Skeletal muscle satellite cell (primary cell): ENCODE data around the gene OR7A5. TPM values are rescaled to one million over a fixed set of nuclear protein-coding genes. Genes with fewer than 3 reads are reported as not detected.

ENCODE experiments used
- H3K27me3 ChIP-seq: 2 replicates; pipeline ENCODE4 v1.7.0; 2013; ENCODE audit warnings: low read length; ENCODE audit not compliant: control insufficient read depth, insufficient read depth
- H3K36me3 ChIP-seq: 2 replicates; pipeline ENCODE4 v1.7.0; 2013; ENCODE audit warnings: mild to moderate bottlenecking, control low read depth, low read length; ENCODE audit not compliant: insufficient read depth
- H3K4me1 ChIP-seq: 2 replicates; pipeline ENCODE4 v1.7.0; 2013; ENCODE audit warnings: low read length; ENCODE audit not compliant: control insufficient read depth, insufficient read depth
- H3K4me2 ChIP-seq: 2 replicates; pipeline ENCODE4 v1.7.0; 2013; ENCODE audit warnings: mild to moderate bottlenecking, low read length
- H3K4me3 ChIP-seq: 2 replicates; pipeline ENCODE4 v1.7.0; 2013; ENCODE audit warnings: low read length
- H3K9ac ChIP-seq: 2 replicates; pipeline ENCODE4 v1.7.0; 2013; ENCODE audit warnings: mild to moderate bottlenecking, low read depth, low read length, moderate library complexity
- H3K9me3 ChIP-seq: replicated peaks from 2 replicates; pipeline ENCODE4 v1.7.0; 2013; ENCODE audit warnings: mild to moderate bottlenecking, control low read depth, low read length
- total RNA-seq: library from RNA; depleted of rRNA; stranded (reverse); fragments of >200 nt; gene quantifications from 2 replicates; pipeline ENCODE4 v1.2.3, GENCODE V29; 2012; rRNA removed

OR7A5 gene
- total RNA-seq, result not detected in 2 replicates

GRCh38 chr19:14835011-14835410, at the start of gene OR7A5, which contains the start of gene OR7C1:
Gene OR7A5, minus strand, starts transcription at chr19:14835185. Its CDS starts 6,944 bp downstream, at chr19:14828241.
Gene OR7C1, minus strand, starts transcription at chr19:14835185. Its CDS starts 35,049 bp downstream, at chr19:14800136.
- H3K9ac ChIP-seq, result no peak within 1 kb of the TSS
- no peak within 1 kb of the TSS for H3K4me3 ChIP-seq
- no peaks in the 10 kb centered on the region for H3K27me3 ChIP-seq
- no peaks in the 10 kb centered on the region for H3K4me1 ChIP-seq
- H3K9me3 ChIP-seq, result no peaks in the 10 kb centered on the region
- H3K4me2 ChIP-seq, result peak within 1 kb of the TSS; percentile 16
- no peaks in the 10 kb centered on the region for H3K36me3 ChIP-seq

GRCh38 chr19:14871619-14872230, 36.7 kb upstream of the OR7A5 start:
- H3K27me3 ChIP-seq, result no peaks in the 10 kb centered on the region
- no peaks in the 10 kb centered on the region for H3K9me3 ChIP-seq
- H3K4me2 ChIP-seq, result no peak overlapping the region
- H3K4me1 ChIP-seq, result no peaks in the 10 kb centered on the region
- no peak overlapping the region for H3K9ac ChIP-seq
- H3K4me3 ChIP-seq, result no peak overlapping the region
- no peaks in the 10 kb centered on the region for H3K36me3 ChIP-seq

GRCh38 chr19:14868497-14868896, 33.5 kb upstream of the OR7A5 start:
- Histone ChIP-seq H3K36me3 (no peaks in the 10 kb centered on the region), H3K27me3 (no peaks in the 10 kb centered on the region), H3K9me3 (no peaks in the 10 kb centered on the region), H3K4me1 (no peaks in the 10 kb centered on the region), H3K9ac (no peak overlapping the region), H3K4me2 (no peak overlapping the region), H3K4me3 (no peak overlapping the region)

GRCh38 chr19:14848822-14849221, 13.8 kb upstream of the OR7A5 start, which contains the start of gene OR7A10:
Gene OR7A10, minus strand, starts transcription at chr19:14848922. Its CDS starts 7,045 bp downstream, at chr19:14841877.
- H3K4me1 ChIP-seq, result peaks cover 3% of the 10 kb centered on the region
- H3K9ac ChIP-seq, result no peak within 1 kb of the TSS
- no peak within 1 kb of the TSS for H3K4me3 ChIP-seq
- no peaks in the 10 kb centered on the region for H3K27me3 ChIP-seq
- H3K36me3 ChIP-seq, result no peaks in the 10 kb centered on the region
- H3K4me2 ChIP-seq, result no peak within 1 kb of the TSS
- H3K9me3 ChIP-seq, result no peaks in the 10 kb centered on the region

GRCh38 chr19:14843578-14843977, 8.6 kb upstream of the OR7A5 start:
- Histone ChIP-seq H3K4me2 (no peak overlapping the region), H3K9me3 (no peaks in the 10 kb centered on the region), H3K36me3 (no peaks in the 10 kb centered on the region), H3K9ac (no peak overlapping the region), H3K4me1 (peaks cover 3% of the 10 kb centered on the region), H3K27me3 (no peaks in the 10 kb centered on the region), H3K4me3 (no peak overlapping the region)

GRCh38 chr19:14843169-14843568, 8.2 kb upstream of the OR7A5 start:
- Histone ChIP-seq H3K36me3 (no peaks in the 10 kb centered on the region), H3K27me3 (no peaks in the 10 kb centered on the region), H3K9ac (no peak overlapping the region), H3K9me3 (no peaks in the 10 kb centered on the region), H3K4me3 (no peak overlapping the region), H3K4me2 (no peak overlapping the region), H3K4me1 (peaks cover 3% of the 10 kb centered on the region)

- peaks cover 3% of the 10 kb centered on the region for H3K4me1 ChIP-seq
- no peaks in the 10 kb centered on the region for H3K27me3 ChIP-seq
- H3K4me2 ChIP-seq, result no peak overlapping the region
- H3K9ac ChIP-seq, result no peak overlapping the region
- H3K4me3 ChIP-seq, result no peak overlapping the region
- no peaks in the 10 kb centered on the region for H3K9me3 ChIP-seq
- no peaks in the 10 kb centered on the region for H3K36me3 ChIP-seq
Measured at GRCh38 chr19:14840206-14840605, 5.2 kb upstream of the OR7A5 start.

GRCh38 chr19:14837391-14837790, 2.4 kb upstream of the OR7A5 start:
- Histone ChIP-seq H3K4me3 (no peak overlapping the region), H3K27me3 (no peaks in the 10 kb centered on the region), H3K9me3 (no peaks in the 10 kb centered on the region), H3K4me1 (no peaks in the 10 kb centered on the region), H3K36me3 (no peaks in the 10 kb centered on the region), H3K9ac (no peak overlapping the region), H3K4me2 (no peak overlapping the region)

GRCh38 chr19:14830702-14831101, 4.3 kb downstream of the OR7A5 start:
- no peaks in the 10 kb centered on the region for H3K27me3 ChIP-seq
- H3K4me1 ChIP-seq, result no peaks in the 10 kb centered on the region
- no peaks in the 10 kb centered on the region for H3K36me3 ChIP-seq
- H3K9ac ChIP-seq, result no peak overlapping the region
- H3K9me3 ChIP-seq, result no peaks in the 10 kb centered on the region
- H3K4me3 ChIP-seq, result no peak overlapping the region
- H3K4me2 ChIP-seq, result no peak overlapping the region

- Histone ChIP-seq H3K36me3 (no peaks in the 10 kb centered on the region), H3K27me3 (no peaks in the 10 kb centered on the region)
Measured at GRCh38 chr19:14826006-14826405, 9.0 kb downstream of the OR7A5 start.

GRCh38 chr19:14821937-14822336, 13.0 kb downstream of the OR7A5 start:
- no peak overlapping the region for H3K4me2 ChIP-seq
- H3K36me3 ChIP-seq, result no peaks in the 10 kb centered on the region
- no peaks in the 10 kb centered on the region for H3K4me1 ChIP-seq
- no peak overlapping the region for H3K9ac ChIP-seq
- H3K9me3 ChIP-seq, result no peaks in the 10 kb centered on the region
- no peaks in the 10 kb centered on the region for H3K27me3 ChIP-seq
- no peak overlapping the region for H3K4me3 ChIP-seq

More at GRCh38 chr19:14826006-14826405, 9.0 kb downstream of the OR7A5 start:
- Histone ChIP-seq H3K4me2 (no peak overlapping the region), H3K4me1 (no peaks in the 10 kb centered on the region), H3K4me3 (no peak overlapping the region), H3K9ac (no peak overlapping the region), H3K9me3 (no peaks in the 10 kb centered on the region)

- Histone ChIP-seq H3K4me2 (no peak overlapping the region), H3K4me3 (no peak overlapping the region), H3K36me3 (no peaks in the 10 kb centered on the region), H3K9ac (no peak overlapping the region), H3K9me3 (no peaks in the 10 kb centered on the region), H3K4me1 (no peaks in the 10 kb centered on the region), H3K27me3 (no peaks in the 10 kb centered on the region)
Measured at GRCh38 chr19:14818588-14818987, 16.4 kb downstream of the OR7A5 start.
